Esophagus (tissue), 2 donors: ENCODE results near the gene XPC. TPM values are rescaled to one million over a fixed set of nuclear protein-coding genes. Genes with fewer than 3 reads are reported as not detected.

Experiments used
- H3K27ac ChIP-seq, 2 donors: one replicate each; pipeline ENCODE4 v1.5.1; 2013; ENCODE audit warnings: low read depth in 2 of 2, mild to moderate bottlenecking in 2 of 2, inconsistent platforms in 1 of 2, low read length in 1 of 2, moderate library complexity in 1 of 2
- H3K27me3 ChIP-seq, 2 donors: one replicate each; pipeline ENCODE4 v1.6.1; 2013; ENCODE audit warnings: low read length in 2 of 2, control low read depth in 1 of 2, mild to moderate bottlenecking in 1 of 2; ENCODE audit not compliant: insufficient read depth in 2 of 2, control insufficient read depth in 1 of 2
- H3K36me3 ChIP-seq, 2 donors: one replicate each; pipeline ENCODE4 v1.6.1; 2013; ENCODE audit warnings: low read length in 1 of 2; ENCODE audit not compliant: control insufficient read depth in 2 of 2, insufficient read depth in 2 of 2
- H3K4me1 ChIP-seq, 2 donors: one replicate each; pipeline ENCODE4 v1.6.1; 2013; ENCODE audit warnings: low read length in 1 of 2; ENCODE audit not compliant: control insufficient read depth in 2 of 2, insufficient read depth in 2 of 2
- H3K4me3 ChIP-seq, 2 donors: one replicate each; pipeline ENCODE4 v1.5.1; 2013; ENCODE audit warnings: low read length in 2 of 2, mild to moderate bottlenecking in 2 of 2, low read depth in 1 of 2, moderate library complexity in 1 of 2
- H3K9me3 ChIP-seq, 2 donors: one replicate each; pipeline ENCODE4 v1.6.1; 2013; ENCODE audit warnings: mild to moderate bottlenecking in 2 of 2, low read depth in 1 of 2, low read length in 1 of 2, moderate library complexity in 1 of 2; ENCODE audit not compliant: control insufficient read depth in 2 of 2, insufficient read depth in 1 of 2
- WGBS, 2 donors: extraction: QIAGEN DNeasy Blood & Tissue Kit; methylation state at CpG; one replicate each; pipeline ENCODE4 v1.1.7; 2013; 5-methylcytosine and 5-hydroxymethylcytosine counted together
- polyA plus RNA-seq, 2 donors: library from polyadenylated mRNA; stranded (reverse); fragments of 200-250 nt; gene quantifications; one replicate each; pipeline ENCODE4 v1.2.3, GENCODE V29; 2013
- donor health status: healthy with polysubstance abuse.
- donor health status: Bipolar disorder and iron deficiency.

The XPC gene
- polyA plus RNA-seq, 2 donors, result 12.1 to 12.6 TPM

GRCh38 chr3:14220933-14221332 lies 42.5 kb upstream of the XPC start:
- no peaks in the 10 kb centered on the region for H3K36me3 ChIP-seq
- no peak overlapping the region for H3K27ac ChIP-seq
- no peaks in the 10 kb centered on the region for H3K9me3 ChIP-seq
- no peak overlapping the region for H3K4me3 ChIP-seq
- 89 to 94% methylated on average over 1 of the region's 1 CpG for WGBS, 2 donors
- H3K27me3 ChIP-seq, result no peaks in the 10 kb centered on the region
- no peaks in the 10 kb centered on the region for H3K4me1 ChIP-seq

GRCh38 chr3:14218355-14218754 lies 40.0 kb upstream of the XPC start:
- H3K27ac ChIP-seq, result no peak overlapping the region
- no peaks in the 10 kb centered on the region for H3K4me1 ChIP-seq

GRCh38 chr3:14216257-14217048 lies 38.1 kb upstream of the XPC start:
- Histone ChIP-seq H3K27me3 (no peaks in the 10 kb centered on the region), H3K4me3 (peak overlapping the region in 1 of 2 donors; percentile 18), H3K9me3 (no peaks in the 10 kb centered on the region), H3K4me1 (no peaks in the 10 kb centered on the region), H3K27ac (peak overlapping the region in 1 of 2 donors; percentile 36), H3K36me3 (no peaks in the 10 kb centered on the region)
- 18 to 58% methylated on average over 22 of the region's 22 CpGs for WGBS, 2 donors

More at GRCh38 chr3:14218355-14218754, 40.0 kb upstream of the XPC start:
- H3K9me3 ChIP-seq, result no peaks in the 10 kb centered on the region
- no peaks in the 10 kb centered on the region for H3K36me3 ChIP-seq
- H3K27me3 ChIP-seq, result no peaks in the 10 kb centered on the region
- no peak overlapping the region for H3K4me3 ChIP-seq

- Histone ChIP-seq H3K9me3 (no peaks in the 10 kb centered on the region), H3K36me3 (no peaks in the 10 kb centered on the region), H3K27ac (no peak overlapping the region), H3K27me3 (no peaks in the 10 kb centered on the region), H3K4me3 (no peak overlapping the region), H3K4me1 (no peaks in the 10 kb centered on the region)
- 85 to 99% methylated on average over 4 of the region's 4 CpGs for WGBS, 2 donors
Measured at GRCh38 chr3:14214764-14215163, 36.4 kb upstream of the XPC start.

GRCh38 chr3:14213066-14213774 lies 34.8 kb upstream of the XPC start:
- no peaks in the 10 kb centered on the region for H3K4me1 ChIP-seq
- no peak overlapping the region for H3K4me3 ChIP-seq
- no peaks in the 10 kb centered on the region for H3K36me3 ChIP-seq
- no peak overlapping the region for H3K27ac ChIP-seq
- H3K9me3 ChIP-seq, result no peaks in the 10 kb centered on the region
- 92 to 95% methylated on average over 7 of the region's 7 CpGs for WGBS, 2 donors
- H3K27me3 ChIP-seq, result no peaks in the 10 kb centered on the region

- Histone ChIP-seq H3K4me3 (no peak overlapping the region), H3K9me3 (no peaks in the 10 kb centered on the region), H3K4me1 (no peaks in the 10 kb centered on the region), H3K27ac (no peak overlapping the region), H3K36me3 (no peaks in the 10 kb centered on the region), H3K27me3 (no peaks in the 10 kb centered on the region)
- WGBS, 2 donors, result 90 to 93% methylated on average over 3 of the region's 3 CpGs
Measured at GRCh38 chr3:14212032-14212431, 33.6 kb upstream of the XPC start.

- H3K27ac ChIP-seq, result no peak overlapping the region
- H3K27me3 ChIP-seq, result no peaks in the 10 kb centered on the region
- no peaks in the 10 kb centered on the region for H3K36me3 ChIP-seq
- H3K9me3 ChIP-seq, result no peaks in the 10 kb centered on the region
- 71 to 72% methylated on average over 4 of the region's 4 CpGs for WGBS, 2 donors
- no peaks in the 10 kb centered on the region for H3K4me1 ChIP-seq
- H3K4me3 ChIP-seq, result no peak overlapping the region
Measured at GRCh38 chr3:14211621-14212020, 33.2 kb upstream of the XPC start.

GRCh38 chr3:14210843-14211594 lies 32.6 kb upstream of the XPC start:
- no peaks in the 10 kb centered on the region for H3K36me3 ChIP-seq
- no peak overlapping the region for H3K27ac ChIP-seq
- H3K9me3 ChIP-seq, result no peaks in the 10 kb centered on the region
- WGBS, 2 donors, result 55 to 59% methylated on average over 4 of the region's 4 CpGs
- H3K27me3 ChIP-seq, result no peaks in the 10 kb centered on the region
- H3K4me3 ChIP-seq, result no peak overlapping the region
- no peaks in the 10 kb centered on the region for H3K4me1 ChIP-seq

GRCh38 chr3:14210290-14210688 lies 31.9 kb upstream of the XPC start:
- Histone ChIP-seq H3K36me3 (no peaks in the 10 kb centered on the region), H3K9me3 (no peaks in the 10 kb centered on the region), H3K4me1 (no peaks in the 10 kb centered on the region), H3K27me3 (no peaks in the 10 kb centered on the region), H3K27ac (no peak overlapping the region), H3K4me3 (no peak overlapping the region)
- 66 to 81% methylated on average over 3 of the region's 3 CpGs for WGBS, 2 donors
